ENCODE measurements around the gene BABAM1. TPM values are rescaled to one million over a fixed set of nuclear protein-coding genes. Genes with fewer than 3 reads are reported as not detected.
A peak's percentile ranks its signal among the peaks of the same experiment; 100 is the strongest.

The BABAM1 gene
- polyA plus RNA-seq, 1 donor (not counting 4 experiments of a cell fraction or from before 2014, with no cell fraction given) = 92.8 TPM

GRCh38 chr19:17325133-17325532 lies 57.9 kb downstream of the BABAM1 start:
- peaks cover 14% of the 10 kb centered on the region for H3K27me3 ChIP-seq (ENCODE audit: control insufficient read depth, extremely low read depth, insufficient read depth, low read length)
- H3K79me2 ChIP-seq (ENCODE audit: control insufficient read depth, insufficient read depth, low read length) = no peaks in the 10 kb centered on the region
- no peak overlapping the region for H3K27ac ChIP-seq (ENCODE audit: control insufficient read depth, insufficient read depth, low read length)
- no peak overlapping the region for H3K9ac ChIP-seq (ENCODE audit: control insufficient read depth, extremely low read depth, insufficient read depth, low read length)
- TF ChIP-seq EZH2 (IDR thresholded peaks at IDR 0.05; ENCODE audit: low read length) (no peak), CTCF (optimal IDR thresholded peaks at IDR 0.05 in 1 of 3, IDR thresholded peaks at IDR 0.05 in 1 of 3, conservative IDR thresholded peaks at IDR 0.05 in 1 of 3; ENCODE audit: extremely low read depth in 1 of 3, insufficient read depth in 2 of 3, low read length in 3 of 3) (no peak)
- no peaks in the 10 kb centered on the region for H4K20me1 ChIP-seq (ENCODE audit: control insufficient read depth, extremely low read depth, insufficient read depth, low read length)
- no peak overlapping the region for H3K4me3 ChIP-seq (ENCODE audit: control insufficient read depth in 2 of 3, extremely low read depth in 1 of 3, insufficient read depth in 2 of 3, low read depth in 1 of 3, low read length in 3 of 3)
- DNase-seq (ENCODE audit: low read depth, low spot score) (no peak), FAIRE-seq (no peak)
- no peaks in the 10 kb centered on the region for H3K9me3 ChIP-seq (ENCODE audit: control insufficient read depth, low read depth, low read length)
- dilution Hi-C loops (cut with MboI; ENCODE audit: extremely low pct_ligation_motif_present, low sequenced_read_pairs) = no loop called here
- no peak overlapping the region for H3K4me2 ChIP-seq (ENCODE audit: control insufficient read depth, extremely low read depth, insufficient read depth, low read depth, low read length)
- peaks cover 13% of the 10 kb centered on the region for H3K4me1 ChIP-seq (ENCODE audit: control insufficient read depth, extremely low read depth, insufficient read depth, low read length)
- peaks cover 13 to 18% of the 10 kb centered on the region in 2 experiments for H3K36me3 ChIP-seq (ENCODE audit: control insufficient read depth in 2 of 2, extremely low read depth in 1 of 2, insufficient read depth in 2 of 2, low read length in 2 of 2)
- no peaks in the 10 kb centered on the region for H3K9me1 ChIP-seq (ENCODE audit: control insufficient read depth, extremely low read depth, insufficient read depth, low read length)
- no peak overlapping the region for H2AFZ ChIP-seq (ENCODE audit: control insufficient read depth, low read length)

- peaks cover 9 to 10% of the 10 kb centered on the region in 2 experiments for H3K36me3 ChIP-seq (ENCODE audit: control insufficient read depth in 2 of 2, extremely low read depth in 1 of 2, insufficient read depth in 2 of 2, low read length in 2 of 2)
- H3K27ac ChIP-seq (ENCODE audit: control insufficient read depth, insufficient read depth, low read length) = no peak overlapping the region
- FAIRE-seq = no peak
- H3K4me2 ChIP-seq (ENCODE audit: control insufficient read depth, extremely low read depth, insufficient read depth, low read depth, low read length) = peak overlapping the region; percentile 10
- TF ChIP-seq CTCF (optimal IDR thresholded peaks at IDR 0.05 in 1 of 3, IDR thresholded peaks at IDR 0.05 in 1 of 3, conservative IDR thresholded peaks at IDR 0.05 in 1 of 3; ENCODE audit: extremely low read depth in 1 of 3, insufficient read depth in 2 of 3, low read length in 3 of 3) = no peak
- no peak for TF ChIP-seq EZH2 (IDR thresholded peaks at IDR 0.05; ENCODE audit: low read length)
- no peak overlapping the region for H3K9ac ChIP-seq (ENCODE audit: control insufficient read depth, extremely low read depth, insufficient read depth, low read length)
- peaks cover 13% of the 10 kb centered on the region for H3K4me1 ChIP-seq (ENCODE audit: control insufficient read depth, extremely low read depth, insufficient read depth, low read length)
- no peak for DNase-seq (ENCODE audit: low read depth, low spot score)
- H3K9me1 ChIP-seq (ENCODE audit: control insufficient read depth, extremely low read depth, insufficient read depth, low read length) = no peaks in the 10 kb centered on the region
- no peaks in the 10 kb centered on the region for H4K20me1 ChIP-seq (ENCODE audit: control insufficient read depth, extremely low read depth, insufficient read depth, low read length)
- H3K27me3 ChIP-seq (ENCODE audit: control insufficient read depth, extremely low read depth, insufficient read depth, low read length) = peaks cover 23% of the 10 kb centered on the region
- dilution Hi-C loops (cut with MboI; ENCODE audit: extremely low pct_ligation_motif_present, low sequenced_read_pairs) = no loop called here
- no peak overlapping the region for H2AFZ ChIP-seq (ENCODE audit: control insufficient read depth, low read length)
- no peak overlapping the region for H3K4me3 ChIP-seq (ENCODE audit: control insufficient read depth in 2 of 3, extremely low read depth in 1 of 3, insufficient read depth in 2 of 3, low read depth in 1 of 3, low read length in 3 of 3)
- H3K79me2 ChIP-seq (ENCODE audit: control insufficient read depth, insufficient read depth, low read length) = no peaks in the 10 kb centered on the region
- H3K9me3 ChIP-seq (ENCODE audit: control insufficient read depth, low read depth, low read length) = no peaks in the 10 kb centered on the region
Observed at GRCh38 chr19:17325881-17326594, 58.8 kb downstream of the BABAM1 start.

Data from keratinocyte (primary cell).